WTC11 (cell line): ENCODE data around the gene MNX1. TPM values are rescaled to one million over a fixed set of nuclear protein-coding genes. Genes with fewer than 3 reads are reported as not detected.

Source experiments
- ATAC-seq: fragments of 200-7000 bp; cut with Tn5 transposase; 2 replicates; pipeline ENCODE4 v1.10.0; 2021; ENCODE audit warnings: mild to moderate bottlenecking, moderate library complexity
- CTCF ChIA-PET: fragments of 300-600 bp; sonication (Branson Sonifier 250); formaldehyde crosslinking; loops from one replicate; lab custom pipeline; 2021; ENCODE audit warnings: antibody characterized with exemption; lab: Charles Lee
- POLR2A ChIA-PET: fragments of 350-600 bp; sonication (Branson Sonifier 250); formaldehyde crosslinking; loops from one replicate; lab custom pipeline; 2021; ENCODE audit warnings: antibody characterized with exemption; lab: Charles Lee
- DNase-seq: peaks from one replicate; pipeline ENCODE4 v3.0.0; 2021; ENCODE audit warnings: low spot score
- H3K27ac Mint-ChIP-seq: 2 replicates; pipeline ENCODE4 v1.8.0; 2021; ENCODE audit warnings: mixed read lengths
- H3K27me3 Mint-ChIP-seq: 2 replicates; pipeline ENCODE4 v1.8.0; 2021; ENCODE audit warnings: low read depth, mild to moderate bottlenecking, moderate library complexity, mixed read lengths
- H3K36me3 Mint-ChIP-seq: 2 replicates; pipeline ENCODE4 v1.8.0; 2021; ENCODE audit warnings: mixed read lengths
- H3K4me1 Mint-ChIP-seq: 2 replicates; pipeline ENCODE4 v1.8.0; 2022; ENCODE audit warnings: mixed read lengths
- H3K4me3 Mint-ChIP-seq: 2 replicates; pipeline ENCODE4 v1.8.0; 2021; ENCODE audit warnings: mild to moderate bottlenecking, moderate library complexity, mixed read lengths
- H3K9me3 Mint-ChIP-seq: 2 replicates; pipeline ENCODE4 v1.8.0; 2021; ENCODE audit warnings: mixed read lengths
- ARID4B ChIP-seq: sonication (generic); formaldehyde crosslinking; IDR thresholded peaks from 2 replicates; pipeline ENCODE4 v1.8.0; 2023; ENCODE audit warnings: missing genetic modification reagents, mild to moderate bottlenecking, borderline replicate concordance
- E2F4 ChIP-seq: sonication (generic); formaldehyde crosslinking; IDR thresholded peaks from 2 replicates; pipeline ENCODE4 v1.8.1; 2022; ENCODE audit warnings: low read depth, mild to moderate bottlenecking, moderate library complexity, missing genetic modification reagents, borderline replicate concordance
- E2F5 ChIP-seq: sonication (generic); formaldehyde crosslinking; IDR thresholded peaks from 2 replicates; pipeline ENCODE4 v1.8.1; 2022; ENCODE audit warnings: mild to moderate bottlenecking, moderate library complexity, missing genetic modification reagents
- ELF4 ChIP-seq: sonication (generic); formaldehyde crosslinking; IDR thresholded peaks from 2 replicates; pipeline ENCODE4 v1.8.1; 2022; ENCODE audit warnings: low read depth, mild to moderate bottlenecking, moderate library complexity, missing genetic modification reagents
- ETV6 ChIP-seq: sonication (generic); formaldehyde crosslinking; IDR thresholded peaks from 2 replicates; pipeline ENCODE4 v1.8.1; 2022; ENCODE audit warnings: mild to moderate bottlenecking, missing genetic modification reagents
- FOXP1 ChIP-seq: sonication (generic); formaldehyde crosslinking; IDR thresholded peaks from 2 replicates; pipeline ENCODE4 v1.8.0; 2022; ENCODE audit warnings: missing genetic modification reagents, mild to moderate bottlenecking, moderate library complexity, borderline replicate concordance
- GRHL2 ChIP-seq: fragments of 250-450 bp; sonication (Bioruptor Pico); IDR thresholded peaks from 2 replicates; pipeline ENCODE4 v1.8.0; 2022; ENCODE audit warnings: mild to moderate bottlenecking, moderate library complexity; ENCODE audit not compliant: insufficient replicate concordance, severe bottlenecking
- HMGXB4 ChIP-seq: sonication (generic); formaldehyde crosslinking; IDR thresholded peaks from 2 replicates; pipeline ENCODE4 v1.8.1; 2023; ENCODE audit warnings: mild to moderate bottlenecking, moderate library complexity, missing genetic modification reagents
- NR2C2 ChIP-seq: sonication (generic); formaldehyde crosslinking; IDR thresholded peaks from 2 replicates; pipeline ENCODE4 v1.8.0; 2022; ENCODE audit warnings: mild to moderate bottlenecking, missing genetic modification reagents
- TEAD4 ChIP-seq: sonication (generic); formaldehyde crosslinking; IDR thresholded peaks from 2 replicates; pipeline ENCODE4 v1.8.0; 2022; ENCODE audit warnings: mild to moderate bottlenecking, missing genetic modification reagents
- USF1 ChIP-seq: sonication (generic); formaldehyde crosslinking; IDR thresholded peaks from 2 replicates; pipeline ENCODE4 v1.8.0; 2022; ENCODE audit warnings: mild to moderate bottlenecking, missing genetic modification reagents
- ZNF232 ChIP-seq: sonication (generic); formaldehyde crosslinking; IDR thresholded peaks from 2 replicates; pipeline ENCODE4 v1.8.0; 2022; ENCODE audit warnings: mild to moderate bottlenecking, missing genetic modification reagents
- ZNF281 ChIP-seq: sonication (generic); formaldehyde crosslinking; IDR thresholded peaks from 2 replicates; pipeline ENCODE4 v1.8.0; 2023; ENCODE audit warnings: mild to moderate bottlenecking, missing genetic modification reagents
- ZSCAN18 ChIP-seq: fragments of 250-450 bp; sonication (Bioruptor Pico); IDR thresholded peaks from 2 replicates; pipeline ENCODE4 v2.1.2; 2022; ENCODE audit warnings: mild to moderate bottlenecking, moderate library complexity
- total RNA-seq: library from RNA; stranded (reverse); gene quantifications from 3 replicates; pipeline ENCODE4 v1.2.3, GENCODE V29; 2021

MNX1 gene
- total RNA-seq, 1 experiment from 2014 or later = 0.46 TPM

GRCh38 chr7:157006829-157007469, 3.5 kb downstream of the MNX1 start:
- CTCF ChIA-PET = interaction anchor here (0.9 to 1.4 kb wide), 3 partner anchors 8 to 57 kb away, joined by 3 to 4 read pairs (median 3); partner anchors contain the start of gene NOM1
- Mint-ChIP-seq H3K4me1 (peaks cover 36% of the 10 kb centered on the region), H3K27me3 (peaks cover 90% of the 10 kb centered on the region), H3K27ac (no peak overlapping the region), H3K36me3 (no peaks in the 10 kb centered on the region)
- TF ChIP-seq ARID4B (CRISPR knock-in tag) (no peak), ZNF232 (CRISPR knock-in tag) (no peak), NR2C2 (CRISPR knock-in tag) (no peak), ZSCAN18 (CRISPR knock-in tag) (no peak), HMGXB4 (no peak)
- TF ChIP-seq, all 79 proteins: peak for 0
- DNase-seq (no peak), ATAC-seq (no peak)
- H3K9me3 Mint-ChIP-seq = no peaks in the 10 kb centered on the region
- POLR2A ChIA-PET = interaction anchor here (1.1 to 1.3 kb wide), 2 partner anchors 12 to 15 kb away, joined by 3 read pairs; no protein-coding TSS in a partner anchor
- no peak overlapping the region for H3K4me3 Mint-ChIP-seq

GRCh38 chr7:157006205-157006747, 4.2 kb downstream of the MNX1 start:
- peaks cover 90% of the 10 kb centered on the region for H3K27me3 Mint-ChIP-seq

GRCh38 chr7:157005456-157006204, 4.8 kb downstream of the MNX1 start:
- CTCF ChIA-PET = interaction anchor here (0.9 to 1.5 kb wide), 5 partner anchors 10 to 56 kb away, joined by 3 to 4 read pairs (median 3); partner anchors contain the start of gene NOM1
- POLR2A ChIA-PET = interaction anchor here (1.3 kb wide), 2 partner anchors 11 to 13 kb away, joined by 3 to 4 read pairs; no protein-coding TSS in a partner anchor
- H3K27ac Mint-ChIP-seq = no peak overlapping the region
- DNase-seq = peak; percentile 41
- peak overlapping the region; percentile 34; the same call in 1 of the 2 replicates for H3K4me3 Mint-ChIP-seq
- ATAC-seq = no peak
- peaks cover 90% of the 10 kb centered on the region for H3K27me3 Mint-ChIP-seq
- H3K9me3 Mint-ChIP-seq = no peaks in the 10 kb centered on the region
- H3K4me1 Mint-ChIP-seq = peaks cover 40% of the 10 kb centered on the region
- H3K36me3 Mint-ChIP-seq = no peaks in the 10 kb centered on the region
- TF ChIP-seq FOXP1 (no peak), GRHL2 (CRISPR knock-in tag) (no peak), E2F5 (no peak), USF1 (CRISPR knock-in tag) (no peak), ZNF281 (CRISPR knock-in tag) (no peak), ELF4 (CRISPR knock-in tag) (no peak), E2F4 (CRISPR knock-in tag) (no peak), ETV6 (CRISPR knock-in tag) (no peak)

More at GRCh38 chr7:157006205-157006747, 4.2 kb downstream of the MNX1 start:
- ChIA-PET POLR2A (interaction anchor here (1.3 kb wide), 2 partner anchors 10 to 13 kb away, joined by 3 to 4 read pairs; no protein-coding TSS in a partner anchor), CTCF (interaction anchor here (0.9 to 1.4 kb wide), 4 partner anchors 9 to 57 kb away, joined by 3 to 4 read pairs (median 4); partner anchors contain the start of gene NOM1)
- H3K4me3 Mint-ChIP-seq = peak overlapping the region; percentile 34; the same call in 1 of the 2 replicates
- H3K27ac Mint-ChIP-seq = no peak overlapping the region
- H3K36me3 Mint-ChIP-seq = no peaks in the 10 kb centered on the region
- no peak for ATAC-seq
- DNase-seq = peak; percentile 60
- H3K9me3 Mint-ChIP-seq = no peaks in the 10 kb centered on the region
- peaks cover 34% of the 10 kb centered on the region for H3K4me1 Mint-ChIP-seq
- no peak for TF ChIP-seq NR2C2 (CRISPR knock-in tag)
- no peak for TF ChIP-seq TEAD4 (CRISPR knock-in tag)
